ENCODE measurements around the gene AGMO.

GRCh38 chr7:15332956-15333355 is 228.9 kb downstream of the AGMO start:
- TF ChIP-seq POLR2A (IDR thresholded peaks at IDR 0.05) = no peak
- no peak for TF ChIP-seq CTCF (IDR thresholded peaks at IDR 0.05)

Data from right lobe of liver (tissue), 4 donors.